Measurements from ENCODE around the gene MTCL1.

MTCL1 gene

GRCh38 chr18:8781671-8782070 lies 76.3 kb downstream of the MTCL1 start:
- Mint-ChIP-seq H3K27ac (no peak overlapping the region), H3K36me3 (no peaks in the 10 kb centered on the region), H3K27me3 (peaks cover 1% of the 10 kb centered on the region), H3K9me3 (no peaks in the 10 kb centered on the region), H3K4me3 (no peak overlapping the region), H3K4me1 (peaks cover 3% of the 10 kb centered on the region)

- no peaks in the 10 kb centered on the region for H3K36me3 Mint-ChIP-seq
- H3K27me3 Mint-ChIP-seq = peaks cover 1% of the 10 kb centered on the region
- peaks cover 8% of the 10 kb centered on the region for H3K4me1 Mint-ChIP-seq
- no peak overlapping the region for H3K4me3 Mint-ChIP-seq
- no peaks in the 10 kb centered on the region for H3K9me3 Mint-ChIP-seq
- no peak overlapping the region for H3K27ac Mint-ChIP-seq
These were observed 78.1 kb downstream of the MTCL1 start for GRCh38 chr18:8783335-8783993.

GRCh38 chr18:8783994-8784530 lies 78.7 kb downstream of the MTCL1 start:
- Mint-ChIP-seq H3K4me3 (no peak overlapping the region), H3K27ac (no peak overlapping the region), H3K9me3 (no peaks in the 10 kb centered on the region), H3K4me1 (peaks cover 8% of the 10 kb centered on the region), H3K27me3 (peaks cover 1% of the 10 kb centered on the region), H3K36me3 (no peaks in the 10 kb centered on the region)

- no peak overlapping the region for H3K27ac Mint-ChIP-seq
- H3K4me1 Mint-ChIP-seq = peaks cover 8% of the 10 kb centered on the region
- H3K9me3 Mint-ChIP-seq = no peaks in the 10 kb centered on the region
- H3K36me3 Mint-ChIP-seq = no peaks in the 10 kb centered on the region
- H3K4me3 Mint-ChIP-seq = no peak overlapping the region
- H3K27me3 Mint-ChIP-seq = peaks cover 3% of the 10 kb centered on the region
These were observed 79.9 kb downstream of the MTCL1 start for GRCh38 chr18:8785261-8785660.

- Mint-ChIP-seq H3K9me3 (no peaks in the 10 kb centered on the region), H3K4me3 (no peak overlapping the region), H3K36me3 (no peaks in the 10 kb centered on the region), H3K27me3 (peaks cover 3% of the 10 kb centered on the region), H3K4me1 (peaks cover 8% of the 10 kb centered on the region), H3K27ac (no peak overlapping the region)
These were observed 80.6 kb downstream of the MTCL1 start for GRCh38 chr18:8785855-8786482.

- Mint-ChIP-seq H3K4me1 (peaks cover 8% of the 10 kb centered on the region), H3K27me3 (peaks cover 3% of the 10 kb centered on the region), H3K27ac (no peak overlapping the region), H3K36me3 (no peaks in the 10 kb centered on the region), H3K4me3 (no peak overlapping the region), H3K9me3 (no peaks in the 10 kb centered on the region)
These were observed 81.4 kb downstream of the MTCL1 start for GRCh38 chr18:8786483-8787370.

GRCh38 chr18:8787371-8787670 lies 82.0 kb downstream of the MTCL1 start:
- Mint-ChIP-seq H3K4me3 (no peak overlapping the region), H3K27ac (no peak overlapping the region), H3K36me3 (no peaks in the 10 kb centered on the region), H3K4me1 (peaks cover 8% of the 10 kb centered on the region), H3K27me3 (peaks cover 2% of the 10 kb centered on the region), H3K9me3 (no peaks in the 10 kb centered on the region)

GRCh38 chr18:8787794-8788193 lies 82.4 kb downstream of the MTCL1 start:
- Mint-ChIP-seq H3K9me3 (no peaks in the 10 kb centered on the region), H3K4me3 (no peak overlapping the region), H3K4me1 (peaks cover 8% of the 10 kb centered on the region), H3K27ac (no peak overlapping the region), H3K36me3 (no peaks in the 10 kb centered on the region), H3K27me3 (peaks cover 2% of the 10 kb centered on the region)

GRCh38 chr18:8788503-8789429 lies 83.4 kb downstream of the MTCL1 start:
- Mint-ChIP-seq H3K27me3 (peaks cover 2% of the 10 kb centered on the region), H3K4me3 (no peak overlapping the region), H3K36me3 (no peaks in the 10 kb centered on the region), H3K4me1 (peaks cover 8% of the 10 kb centered on the region), H3K9me3 (no peaks in the 10 kb centered on the region), H3K27ac (no peak overlapping the region)

- no peaks in the 10 kb centered on the region for H3K36me3 Mint-ChIP-seq
- H3K4me1 Mint-ChIP-seq = peaks cover 18% of the 10 kb centered on the region
- peaks cover 2% of the 10 kb centered on the region for H3K27me3 Mint-ChIP-seq
- no peak overlapping the region for H3K27ac Mint-ChIP-seq
- no peak overlapping the region for H3K4me3 Mint-ChIP-seq
- no peaks in the 10 kb centered on the region for H3K9me3 Mint-ChIP-seq
These were observed 85.9 kb downstream of the MTCL1 start for GRCh38 chr18:8791171-8791651.

- H3K4me3 Mint-ChIP-seq = no peak overlapping the region
- peaks cover 2% of the 10 kb centered on the region for H3K27me3 Mint-ChIP-seq
- peaks cover 11% of the 10 kb centered on the region for H3K4me1 Mint-ChIP-seq
- H3K27ac Mint-ChIP-seq = no peak overlapping the region
- no peaks in the 10 kb centered on the region for H3K36me3 Mint-ChIP-seq
- H3K9me3 Mint-ChIP-seq = no peaks in the 10 kb centered on the region
These were observed 87.4 kb downstream of the MTCL1 start for GRCh38 chr18:8792688-8793316.

- peaks cover 2% of the 10 kb centered on the region for H3K27me3 Mint-ChIP-seq
- H3K27ac Mint-ChIP-seq = no peak overlapping the region
- H3K4me3 Mint-ChIP-seq = no peak overlapping the region
- H3K36me3 Mint-ChIP-seq = no peaks in the 10 kb centered on the region
- H3K4me1 Mint-ChIP-seq = peaks cover 11% of the 10 kb centered on the region
- no peaks in the 10 kb centered on the region for H3K9me3 Mint-ChIP-seq
These were observed 88.2 kb downstream of the MTCL1 start for GRCh38 chr18:8793445-8794155.

- no peaks in the 10 kb centered on the region for H3K36me3 Mint-ChIP-seq
- no peaks in the 10 kb centered on the region for H3K9me3 Mint-ChIP-seq
- H3K27ac Mint-ChIP-seq = no peak overlapping the region
- H3K4me3 Mint-ChIP-seq = no peak overlapping the region
- peaks cover under 1% of the 10 kb centered on the region for H3K27me3 Mint-ChIP-seq
- peaks cover 11% of the 10 kb centered on the region for H3K4me1 Mint-ChIP-seq
These were observed 89.0 kb downstream of the MTCL1 start for GRCh38 chr18:8794156-8794933.

- H3K27me3 Mint-ChIP-seq = no peaks in the 10 kb centered on the region
- no peak overlapping the region for H3K27ac Mint-ChIP-seq
- no peak overlapping the region for H3K4me3 Mint-ChIP-seq
- no peaks in the 10 kb centered on the region for H3K9me3 Mint-ChIP-seq
- H3K4me1 Mint-ChIP-seq = peaks cover 11% of the 10 kb centered on the region
- H3K36me3 Mint-ChIP-seq = no peaks in the 10 kb centered on the region
These were observed 89.6 kb downstream of the MTCL1 start for GRCh38 chr18:8794934-8795280.
